Measurements from ENCODE around the gene UBE2L5. TPM values are rescaled to one million over a fixed set of nuclear protein-coding genes. Genes with fewer than 3 reads are reported as not detected.

Gene UBE2L5
- total and polyA plus RNA-seq, 2 of the 13 experiments (the other 11 are each of a cell fraction or from before 2014, with no cell fraction given): 0.13 TPM; not detected in 1

DNA sequence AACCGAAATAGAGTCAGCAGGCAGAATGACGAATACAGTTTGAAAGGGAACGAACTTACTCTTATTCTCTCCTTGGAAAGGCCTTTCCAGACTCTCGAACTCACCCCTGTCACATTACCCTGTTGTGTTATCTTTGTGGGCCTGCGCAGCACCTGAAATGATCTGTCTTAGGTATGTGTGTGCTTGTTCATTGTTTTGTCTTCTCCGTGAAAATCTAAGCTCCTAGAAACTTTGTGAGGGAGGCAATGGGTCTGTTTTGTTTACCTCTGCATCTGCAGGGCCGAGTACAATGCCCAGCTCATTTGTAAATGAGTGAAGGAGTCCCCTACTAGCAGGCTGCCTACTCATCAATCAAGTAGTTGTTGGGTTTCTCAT, 23.8 kb downstream of the UBE2L5 start:
- no peaks in the 10 kb centered on the region for H3K9me3 ChIP-seq (ENCODE audit: low read length)
- no peak for TF ChIP-seq MAZ (IDR thresholded peaks at IDR 0.05; ENCODE audit: borderline replicate concordance, low read depth, low read length)
- TF ChIP-seq MAZ (CRISPR knock-in tag; IDR thresholded peaks at IDR 0.05; ENCODE audit: low read depth): no peak
- TF ChIP-seq, protein P1, sequence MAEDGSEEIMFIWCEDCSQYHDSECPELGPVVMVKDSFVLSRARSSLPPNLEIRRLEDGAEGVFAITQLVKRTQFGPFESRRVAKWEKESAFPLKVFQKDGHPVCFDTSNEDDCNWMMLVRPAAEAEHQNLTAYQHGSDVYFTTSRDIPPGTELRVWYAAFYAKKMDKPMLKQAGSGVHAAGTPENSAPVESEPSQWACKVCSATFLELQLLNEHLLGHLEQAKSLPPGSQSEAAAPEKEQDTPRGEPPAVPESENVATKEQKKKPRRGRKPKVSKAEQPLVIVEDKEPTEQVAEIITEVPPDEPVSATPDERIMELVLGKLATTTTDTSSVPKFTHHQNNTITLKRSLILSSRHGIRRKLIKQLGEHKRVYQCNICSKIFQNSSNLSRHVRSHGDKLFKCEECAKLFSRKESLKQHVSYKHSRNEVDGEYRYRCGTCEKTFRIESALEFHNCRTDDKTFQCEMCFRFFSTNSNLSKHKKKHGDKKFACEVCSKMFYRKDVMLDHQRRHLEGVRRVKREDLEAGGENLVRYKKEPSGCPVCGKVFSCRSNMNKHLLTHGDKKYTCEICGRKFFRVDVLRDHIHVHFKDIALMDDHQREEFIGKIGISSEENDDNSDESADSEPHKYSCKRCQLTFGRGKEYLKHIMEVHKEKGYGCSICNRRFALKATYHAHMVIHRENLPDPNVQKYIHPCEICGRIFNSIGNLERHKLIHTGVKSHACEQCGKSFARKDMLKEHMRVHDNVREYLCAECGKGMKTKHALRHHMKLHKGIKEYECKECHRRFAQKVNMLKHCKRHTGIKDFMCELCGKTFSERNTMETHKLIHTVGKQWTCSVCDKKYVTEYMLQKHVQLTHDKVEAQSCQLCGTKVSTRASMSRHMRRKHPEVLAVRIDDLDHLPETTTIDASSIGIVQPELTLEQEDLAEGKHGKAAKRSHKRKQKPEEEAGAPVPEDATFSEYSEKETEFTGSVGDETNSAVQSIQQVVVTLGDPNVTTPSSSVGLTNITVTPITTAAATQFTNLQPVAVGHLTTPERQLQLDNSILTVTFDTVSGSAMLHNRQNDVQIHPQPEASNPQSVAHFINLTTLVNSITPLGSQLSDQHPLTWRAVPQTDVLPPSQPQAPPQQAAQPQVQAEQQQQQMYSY (CRISPR knock-in tag; IDR thresholded peaks at IDR 0.05): 0 out of 2 replicates have a peak, but pooled peaks have one; percentile 16
- TF ChIP-seq ADNP (CRISPR knock-in tag; IDR thresholded peaks at IDR 0.05): no peak
- TF ChIP-seq, protein P2, sequence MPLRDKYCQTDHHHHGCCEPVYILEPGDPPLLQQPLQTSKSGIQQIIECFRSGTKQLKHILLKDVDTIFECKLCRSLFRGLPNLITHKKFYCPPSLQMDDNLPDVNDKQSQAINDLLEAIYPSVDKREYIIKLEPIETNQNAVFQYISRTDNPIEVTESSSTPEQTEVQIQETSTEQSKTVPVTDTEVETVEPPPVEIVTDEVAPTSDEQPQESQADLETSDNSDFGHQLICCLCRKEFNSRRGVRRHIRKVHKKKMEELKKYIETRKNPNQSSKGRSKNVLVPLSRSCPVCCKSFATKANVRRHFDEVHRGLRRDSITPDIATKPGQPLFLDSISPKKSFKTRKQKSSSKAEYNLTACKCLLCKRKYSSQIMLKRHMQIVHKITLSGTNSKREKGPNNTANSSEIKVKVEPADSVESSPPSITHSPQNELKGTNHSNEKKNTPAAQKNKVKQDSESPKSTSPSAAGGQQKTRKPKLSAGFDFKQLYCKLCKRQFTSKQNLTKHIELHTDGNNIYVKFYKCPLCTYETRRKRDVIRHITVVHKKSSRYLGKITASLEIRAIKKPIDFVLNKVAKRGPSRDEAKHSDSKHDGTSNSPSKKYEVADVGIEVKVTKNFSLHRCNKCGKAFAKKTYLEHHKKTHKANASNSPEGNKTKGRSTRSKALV (CRISPR knock-in tag; IDR thresholded peaks at IDR 0.05): 0 out of 2 replicates have a peak, but pooled peaks have one; percentile 3
- 0 out of 2 replicates have a peak, but pooled peaks have one; percentile 1 for TF ChIP-seq ZMAT3 (CRISPR knock-in tag; conservative IDR thresholded peaks at IDR 0.05)
- peak overlapping the region; percentile 89 for H3K4me2 ChIP-seq (ENCODE audit: low read depth, low read length)
- H3K4me3 ChIP-seq (replicated peaks in 1 of 3; ENCODE audit: insufficient read depth in 1 of 3, low read depth in 2 of 3, low read length in 3 of 3): peak overlapping the region; percentile 37 to 66 (median 51)
- H3K9ac ChIP-seq (ENCODE audit: insufficient read depth, low read depth, low read length): no peak overlapping the region; the same call in 1 of the 2 replicates
- 4% methylated on average over 6 of the region's 7 CpGs for WGBS (ENCODE audit: low lambda C conversion rate)
- intact Hi-C loops (cut with micrococcal nuclease; ENCODE audit: unreplicated experiment): loop anchor here (5.0 kb wide), 1 partner anchor 39 kb away; no protein-coding TSS in a partner anchor
- in situ Hi-C loops (cut with HindIII; ENCODE audit: extremely low pct_ligation_motif_present, low pct_unique_long_range_greater_than_20kb): no loop called here
- ChIA-PET CTCF (ENCODE audit: low intra/inter-chr PET ratio, low total read pairs) (no interaction called here), POLR2A (interaction anchor here (1.0 kb wide), 1 partner anchor 51 kb away, joined by 3 read pairs; no protein-coding TSS in a partner anchor)
- H3K27me3 ChIP-seq (ENCODE audit: control insufficient read depth in 1 of 2, insufficient read depth in 2 of 2, low read length in 2 of 2): peaks cover 0 to 21% of the 10 kb centered on the region in 2 experiments; a peak in 4 of 5 replicates
- no peak for FAIRE-seq
- no peaks in the 10 kb centered on the region for H3K79me2 ChIP-seq (ENCODE audit: insufficient read depth, low read length)
- peak overlapping the region; percentile 62 for H2AFZ ChIP-seq (ENCODE audit: low read length)
- peak; percentile 57 for ATAC-seq
- H3K27ac ChIP-seq (ENCODE audit: extremely low read length, insufficient read depth, low read length): no peak overlapping the region
- DNase-seq (ENCODE audit: low spot score): no peak
- BruUV-seq (replicated peaks): no TSS peak
- H3K36me3 ChIP-seq (replicated peaks in 1 of 2; ENCODE audit: control insufficient read depth in 1 of 2, insufficient read depth in 2 of 2, low read length in 2 of 2): no peaks in the 10 kb centered on the region
- peaks cover 14% of the 10 kb centered on the region for H3K4me1 ChIP-seq (ENCODE audit: insufficient read depth, low read length)
- no peaks in the 10 kb centered on the region for H4K20me1 ChIP-seq (ENCODE audit: insufficient read depth, low read length)

Data from HepG2 (cell line).